HG02938 (cell line): Measurements from ENCODE around the gene SPSB2.
"Not testable (repeated sequence)": the region's sequence is repeated elsewhere in the genome, so short reads cannot be mapped to it uniquely, and the experiment has no call there.

Experiments
- ATAC-seq: cut with Tn5 transposase; IDR thresholded peaks from one replicate; pipeline ENCODE4 v1.9.1; 2021; ENCODE audit warnings: mild to moderate bottlenecking, moderate library complexity; ENCODE audit not compliant: unreplicated experiment

SPSB2 gene

GRCh38 chr12:6902448-6902847, 29.3 kb upstream of the SPSB2 start:
- ATAC-seq: no peak

- ATAC-seq: no peak
Measured at GRCh38 chr12:6899837-6900519, 26.9 kb upstream of the SPSB2 start.

- no peak for ATAC-seq
Measured at GRCh38 chr12:6899427-6899826, 26.3 kb upstream of the SPSB2 start.

- ATAC-seq: no peak
Measured at GRCh38 chr12:6896846-6897435, 23.8 kb upstream of the SPSB2 start.

GRCh38 chr12:6894321-6894720, 21.2 kb upstream of the SPSB2 start:
- ATAC-seq: no peak

- ATAC-seq: not testable (repeated sequence)
Measured at GRCh38 chr12:6892683-6893082, 19.6 kb upstream of the SPSB2 start.

- ATAC-seq: no peak
Measured at GRCh38 chr12:6891646-6892001, 18.5 kb upstream of the SPSB2 start.

GRCh38 chr12:6890789-6891645, 17.9 kb upstream of the SPSB2 start:
- ATAC-seq: peak; percentile 87

- not testable (repeated sequence) for ATAC-seq
Measured at GRCh38 chr12:6889775-6890573, 16.9 kb upstream of the SPSB2 start.

- not testable (repeated sequence) for ATAC-seq
Measured at GRCh38 chr12:6888794-6889193, 15.7 kb upstream of the SPSB2 start.

- ATAC-seq: no peak
Measured at GRCh38 chr12:6888360-6888759, 15.3 kb upstream of the SPSB2 start.

GRCh38 chr12:6887460-6887859, 14.4 kb upstream of the SPSB2 start:
- ATAC-seq: no peak

- ATAC-seq: not testable (repeated sequence)
Measured at GRCh38 chr12:6886206-6886999, 13.3 kb upstream of the SPSB2 start.

GRCh38 chr12:6884539-6884938, 11.4 kb upstream of the SPSB2 start:
- ATAC-seq: no peak

- ATAC-seq: no peak
Measured at GRCh38 chr12:6883683-6884082, 10.6 kb upstream of the SPSB2 start.

GRCh38 chr12:6883252-6883651, 10.1 kb upstream of the SPSB2 start:
- ATAC-seq: no peak

GRCh38 chr12:6879824-6880223, 6.7 kb upstream of the SPSB2 start:
- not testable (repeated sequence) for ATAC-seq

- not testable (repeated sequence) for ATAC-seq
Measured at GRCh38 chr12:6874015-6874368, 889 bp upstream of the SPSB2 start.

GRCh38 chr12:6872073-6873048, 742 bp downstream of the SPSB2 start:
- no peak for ATAC-seq
